Hepatocyte (in vitro differentiated cells): Measurements from ENCODE around the gene FIGNL2.
A peak's percentile ranks its signal among the peaks of the same experiment; 100 is the strongest.

Experiments
- CTCF ChIP-seq: fragments of 200-600 bp; sonication (generic); IDR thresholded peaks from 2 replicates; pipeline ENCODE4 v1.5.1; 2016; ENCODE audit warnings: antibody characterized with exemption, mild to moderate bottlenecking; ENCODE audit not compliant: poor library complexity
- EZH2 ChIP-seq: fragments of 200-600 bp; sonication (generic); IDR thresholded peaks from 2 replicates; pipeline ENCODE4 v1.6.1; 2016; ENCODE audit warnings: antibody characterized with exemption, mild to moderate bottlenecking, borderline replicate concordance
- EZH2phosphoT487 ChIP-seq: fragments of 200-600 bp; sonication (generic); IDR thresholded peaks from one replicate; pipeline ENCODE4 v1.6.1; 2018; ENCODE audit warnings: antibody characterized with exemption, mild to moderate bottlenecking, low read depth, moderate library complexity; ENCODE audit not compliant: unreplicated experiment, severe bottlenecking

DNA sequence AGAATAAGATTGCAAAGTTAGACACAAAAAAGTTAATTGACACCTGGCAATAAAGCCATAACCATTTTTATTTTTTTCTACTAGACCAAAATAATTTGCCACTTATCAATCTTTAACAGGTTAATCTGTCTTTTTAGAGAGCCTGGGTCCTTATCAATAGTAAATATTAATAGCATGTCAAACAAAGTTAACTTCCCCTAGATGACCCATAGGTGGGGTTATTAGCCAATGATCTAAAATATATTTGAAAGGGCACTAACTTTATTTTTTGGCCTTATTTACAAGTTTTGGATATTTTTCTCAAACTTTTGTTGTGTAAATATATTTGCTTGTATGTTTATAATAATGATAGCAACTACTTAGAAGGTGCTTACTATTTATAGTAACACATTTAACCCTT is 43.3 kb upstream of the FIGNL2 start:
- TF ChIP-seq CTCF (peak; percentile 47), EZH2 (no peak), EZH2phosphoT487 (no peak)
